ENCODE results near the gene GPR35. TPM values are rescaled to one million over a fixed set of nuclear protein-coding genes. Genes with fewer than 3 reads are reported as not detected.

The GPR35 gene
- total RNA-seq (2022; extraction: Qiagen RNA extraction; ENCODE audit: low read depth) = 0.32 to 1.1 TPM (median 0.87 TPM) in 5 replicates

GRCh38 chr2:240624950-240625621 is at the start of gene GPR35:
GPR35 (plus strand) TSS chr2:240625480; CDS start chr2:240629953, 4,473 bp downstream.

GRCh38 chr2:240586198-240586918 is 38.9 kb upstream of the GPR35 start, which contains the start of gene CAPN10:
CAPN10 (plus strand) TSS chr2:240586734; CDS start chr2:240586912, 178 bp downstream.

Other genes with a start within 250 kb of the GPR35 start
- 145 to 235 TPM (median 200 TPM) in 5 replicates for gene GPC1, start 189.8 kb upstream of the GPR35 start, total RNA-seq (2022; extraction: Qiagen RNA extraction; ENCODE audit: low read depth)
- 9.3 to 14.0 TPM (median 10.6 TPM) in 5 replicates for gene ANKMY1, start 67.5 kb upstream of the GPR35 start, total RNA-seq (2022; extraction: Qiagen RNA extraction; ENCODE audit: low read depth)
- 4.4 to 8.9 TPM (median 7.1 TPM) in 5 replicates for gene DUSP28, start 65.1 kb upstream of the GPR35 start, total RNA-seq (2022; extraction: Qiagen RNA extraction; ENCODE audit: low read depth)
- 39.4 to 66.9 TPM (median 62.5 TPM) in 5 replicates for gene RNPEPL1, start 57.0 kb upstream of the GPR35 start, total RNA-seq (2022; extraction: Qiagen RNA extraction; ENCODE audit: low read depth)
- 15.3 to 25.8 TPM (median 21.3 TPM) in 5 replicates for gene CAPN10, start 38.7 kb upstream of the GPR35 start, total RNA-seq (2022; extraction: Qiagen RNA extraction; ENCODE audit: low read depth)
- gene AQP12B, start 57.4 kb downstream of the GPR35 start, total RNA-seq (2022; extraction: Qiagen RNA extraction; ENCODE audit: low read depth) = not detected in 5 replicates
- not detected in 5 replicates for gene AQP12A, start 66.4 kb downstream of the GPR35 start, total RNA-seq (2022; extraction: Qiagen RNA extraction; ENCODE audit: low read depth)
- gene KIF1A, start 194.7 kb downstream of the GPR35 start, total RNA-seq (2022; extraction: Qiagen RNA extraction; ENCODE audit: low read depth) = 0.56 to 0.75 TPM (median 0.66 TPM) in 5 replicates
- gene AGXT, start 243.3 kb downstream of the GPR35 start, total RNA-seq (2022; extraction: Qiagen RNA extraction; ENCODE audit: low read depth) = not detected in 5 replicates